ENCODE results near the gene FIGN.

The FIGN gene

DNA sequence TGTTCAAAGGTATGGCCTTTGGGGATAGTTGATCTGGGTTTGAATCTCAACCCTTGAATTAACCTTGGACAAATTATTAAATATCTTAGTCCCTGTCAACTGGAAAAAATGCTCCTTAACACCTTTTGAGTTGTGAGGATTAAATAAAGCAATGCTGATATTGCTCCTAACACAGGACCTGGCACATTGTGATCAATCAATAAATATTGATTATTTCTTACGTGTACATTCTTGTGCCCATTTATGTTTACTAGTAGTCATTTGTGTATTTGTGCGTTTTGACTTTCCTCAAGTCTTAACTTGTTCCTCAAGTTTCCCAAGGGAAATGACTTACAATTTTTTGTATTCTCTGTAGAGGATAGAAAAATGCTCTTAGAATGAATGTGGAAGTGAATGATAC lies 19.6 kb upstream of the FIGN start:
- Mint-ChIP-seq H3K27me3 (ENCODE audit: low read depth) (no peaks in the 10 kb centered on the region), H3K36me3 (ENCODE audit: low read depth) (no peaks in the 10 kb centered on the region), H3K9me3 (no peaks in the 10 kb centered on the region), H3K27ac (no peak overlapping the region), H3K4me1 (ENCODE audit: low read depth) (no peaks in the 10 kb centered on the region), H3K4me3 (no peak overlapping the region)
- DNase-seq (ENCODE audit: low spot score) = no peak

DNA sequence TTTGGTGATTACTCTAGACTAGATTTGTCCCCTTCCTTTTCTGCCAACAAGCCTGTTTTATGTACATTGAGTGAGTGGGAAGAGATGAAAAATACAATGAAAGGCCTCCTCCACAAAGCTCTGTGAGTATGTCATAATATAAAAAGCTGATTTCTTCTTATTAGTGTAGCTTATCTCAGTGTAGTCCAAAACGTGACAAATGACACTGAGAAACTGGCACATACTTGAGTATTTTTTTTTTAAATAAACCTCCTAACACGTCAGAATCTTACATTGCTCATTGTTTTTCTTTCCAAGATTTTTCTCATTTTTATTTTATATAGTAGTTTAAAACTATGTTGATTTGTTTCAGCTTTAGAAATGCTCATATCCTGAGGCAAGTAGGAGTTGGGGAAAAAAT lies 17.9 kb upstream of the FIGN start:
- DNase-seq (ENCODE audit: low spot score) = no peak
- no peaks in the 10 kb centered on the region for H3K4me1 Mint-ChIP-seq (ENCODE audit: low read depth)
- H3K9me3 Mint-ChIP-seq = no peaks in the 10 kb centered on the region
- H3K36me3 Mint-ChIP-seq (ENCODE audit: low read depth) = no peaks in the 10 kb centered on the region
- no peaks in the 10 kb centered on the region for H3K27me3 Mint-ChIP-seq (ENCODE audit: low read depth)
- H3K27ac Mint-ChIP-seq = no peak overlapping the region
- no peak overlapping the region for H3K4me3 Mint-ChIP-seq

DNA sequence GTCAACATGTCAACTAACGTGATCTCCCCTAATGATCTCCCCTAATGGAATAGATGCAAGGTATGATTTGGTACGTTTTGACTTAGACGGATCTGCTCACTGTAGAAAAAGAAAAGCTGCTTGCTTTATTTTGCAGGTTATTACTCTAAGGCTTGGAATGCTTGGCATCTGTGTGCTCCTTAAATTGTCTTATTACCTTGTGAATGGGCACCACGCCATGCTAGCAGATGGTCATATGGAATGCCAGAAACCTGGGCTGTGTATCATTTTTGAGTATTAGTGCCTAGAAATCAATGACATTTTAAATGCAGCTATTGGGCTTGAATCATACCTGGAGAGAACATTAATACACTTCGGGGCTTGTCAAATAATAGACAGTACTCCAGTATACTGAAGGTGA lies 16.5 kb upstream of the FIGN start:
- H3K4me1 Mint-ChIP-seq (ENCODE audit: low read depth) = no peaks in the 10 kb centered on the region
- DNase-seq (ENCODE audit: low spot score) = no peak

DNA sequence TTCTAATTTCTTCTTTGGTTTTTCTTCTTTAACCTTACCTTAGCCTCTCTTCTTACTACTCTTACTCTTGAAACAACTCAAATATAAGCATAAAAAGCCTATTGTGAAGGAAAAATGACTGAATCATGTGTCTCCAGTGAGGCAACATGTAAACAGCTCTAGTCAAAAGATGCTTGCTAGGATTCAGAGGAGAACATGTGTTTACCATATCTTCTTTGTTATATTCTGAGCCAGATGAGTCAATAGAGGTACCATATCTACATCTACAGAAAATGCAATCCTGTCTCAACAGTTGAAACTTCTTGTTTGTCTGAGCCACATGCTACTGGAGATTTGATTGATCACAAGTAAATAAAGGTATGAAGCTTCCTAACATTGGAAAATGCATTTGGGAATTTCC lies 15.9 kb upstream of the FIGN start:
- no peak overlapping the region for H3K4me3 Mint-ChIP-seq
- H3K36me3 Mint-ChIP-seq (ENCODE audit: low read depth) = no peaks in the 10 kb centered on the region
- no peaks in the 10 kb centered on the region for H3K4me1 Mint-ChIP-seq (ENCODE audit: low read depth)
- no peak overlapping the region for H3K27ac Mint-ChIP-seq
- no peaks in the 10 kb centered on the region for H3K9me3 Mint-ChIP-seq
- no peak for DNase-seq (ENCODE audit: low spot score)
- H3K27me3 Mint-ChIP-seq (ENCODE audit: low read depth) = no peaks in the 10 kb centered on the region

More for the DNA sequence above, 16.5 kb upstream of the FIGN start:
- Mint-ChIP-seq H3K27ac (no peak overlapping the region), H3K27me3 (ENCODE audit: low read depth) (no peaks in the 10 kb centered on the region), H3K4me3 (no peak overlapping the region), H3K36me3 (ENCODE audit: low read depth) (no peaks in the 10 kb centered on the region), H3K9me3 (no peaks in the 10 kb centered on the region)

DNA sequence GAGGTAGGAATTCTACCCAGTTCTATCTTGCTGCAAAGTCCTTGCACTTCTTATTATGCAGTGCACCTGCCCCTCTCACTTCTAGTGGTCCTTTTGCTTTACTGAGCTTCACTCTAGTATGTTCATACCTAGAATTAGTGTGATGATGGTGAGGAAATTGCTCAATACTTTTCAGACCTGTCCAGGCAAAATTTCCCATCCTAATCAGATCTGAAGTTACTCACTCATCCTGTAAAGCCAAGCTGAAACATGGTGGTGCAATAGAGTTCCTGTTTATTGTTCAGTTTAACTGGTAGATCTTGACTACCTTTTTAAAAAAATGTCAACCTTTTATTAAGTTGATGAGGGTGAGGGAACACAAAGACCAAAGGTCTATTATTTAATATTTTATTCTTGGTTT lies 12.6 kb upstream of the FIGN start:
- Mint-ChIP-seq H3K4me3 (no peak overlapping the region), H3K36me3 (ENCODE audit: low read depth) (no peaks in the 10 kb centered on the region)
- no peak for DNase-seq (ENCODE audit: low spot score)

DNA sequence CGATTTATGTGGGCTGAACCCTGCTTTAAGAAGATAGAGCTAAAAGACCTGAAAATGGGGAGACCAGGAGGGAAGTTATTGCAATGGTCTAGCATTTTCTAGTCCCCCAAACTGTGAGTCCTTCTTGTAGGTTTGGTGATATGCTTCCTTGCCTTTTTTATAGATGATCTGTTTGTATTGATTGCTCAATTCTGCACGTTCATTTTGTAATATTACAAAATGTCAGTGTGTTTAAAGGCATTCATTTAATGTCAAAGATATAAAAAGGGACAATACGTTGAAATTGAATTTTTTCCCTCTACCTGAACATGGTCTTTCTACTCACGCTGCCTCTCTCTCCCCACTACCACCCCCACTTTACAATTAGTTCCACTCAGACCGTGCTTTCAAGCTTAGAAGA lies 5.6 kb upstream of the FIGN start:
- DNase-seq (ENCODE audit: low spot score) = no peak
- Mint-ChIP-seq H3K4me1 (ENCODE audit: low read depth) (no peaks in the 10 kb centered on the region), H3K27ac (no peak overlapping the region), H3K4me3 (no peak overlapping the region), H3K9me3 (no peaks in the 10 kb centered on the region), H3K36me3 (ENCODE audit: low read depth) (no peaks in the 10 kb centered on the region), H3K27me3 (ENCODE audit: low read depth) (peaks cover 13% of the 10 kb centered on the region)

More for the DNA sequence above, 12.6 kb upstream of the FIGN start:
- Mint-ChIP-seq H3K4me1 (ENCODE audit: low read depth) (no peaks in the 10 kb centered on the region), H3K27ac (no peak overlapping the region), H3K9me3 (no peaks in the 10 kb centered on the region), H3K27me3 (ENCODE audit: low read depth) (no peaks in the 10 kb centered on the region)

DNA sequence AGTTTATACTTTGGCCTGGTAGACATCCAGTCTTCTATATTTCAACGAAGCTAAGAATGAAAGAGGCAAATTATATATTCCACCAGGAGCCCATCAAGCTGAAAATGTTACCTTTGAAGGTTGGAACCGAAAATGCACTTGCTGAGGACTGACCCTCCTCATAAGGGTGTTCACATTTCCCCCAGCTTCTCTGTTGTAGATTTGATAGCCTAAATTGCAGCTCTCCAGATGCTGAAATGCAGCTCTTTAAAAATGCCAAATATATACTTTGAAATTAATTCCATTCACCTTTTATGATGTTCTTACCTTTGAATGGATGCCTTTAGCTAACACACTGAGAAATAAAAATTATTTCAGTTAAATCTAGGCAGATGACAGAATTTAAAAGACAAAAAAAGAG lies 1.8 kb upstream of the FIGN start:
- no peaks in the 10 kb centered on the region for H3K36me3 Mint-ChIP-seq (ENCODE audit: low read depth)
- peaks cover 32% of the 10 kb centered on the region for H3K27me3 Mint-ChIP-seq (ENCODE audit: low read depth)
- DNase-seq (ENCODE audit: low spot score) = no peak
- H3K27ac Mint-ChIP-seq = no peak overlapping the region
- H3K4me1 Mint-ChIP-seq (ENCODE audit: low read depth) = no peaks in the 10 kb centered on the region
- no peaks in the 10 kb centered on the region for H3K9me3 Mint-ChIP-seq
- no peak overlapping the region for H3K4me3 Mint-ChIP-seq

DNA sequence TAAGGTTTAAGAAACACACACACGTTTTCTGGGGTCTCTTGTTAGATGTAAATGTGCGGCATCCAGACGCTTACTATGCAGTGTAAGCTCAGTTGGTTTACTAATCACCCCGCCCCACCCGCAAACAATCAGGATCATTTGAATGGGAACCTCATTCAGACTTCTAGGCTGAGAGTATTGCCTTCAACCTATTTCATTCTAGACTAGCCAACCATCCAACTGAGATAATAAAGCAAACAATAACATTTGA lies 1.3 kb upstream of the FIGN start:
- Mint-ChIP-seq H3K27me3 (ENCODE audit: low read depth) (peaks cover 32% of the 10 kb centered on the region), H3K9me3 (no peaks in the 10 kb centered on the region), H3K4me3 (no peak overlapping the region), H3K4me1 (ENCODE audit: low read depth) (no peaks in the 10 kb centered on the region), H3K27ac (no peak overlapping the region), H3K36me3 (ENCODE audit: low read depth) (no peaks in the 10 kb centered on the region)
- DNase-seq (ENCODE audit: low spot score) = no peak

DNA sequence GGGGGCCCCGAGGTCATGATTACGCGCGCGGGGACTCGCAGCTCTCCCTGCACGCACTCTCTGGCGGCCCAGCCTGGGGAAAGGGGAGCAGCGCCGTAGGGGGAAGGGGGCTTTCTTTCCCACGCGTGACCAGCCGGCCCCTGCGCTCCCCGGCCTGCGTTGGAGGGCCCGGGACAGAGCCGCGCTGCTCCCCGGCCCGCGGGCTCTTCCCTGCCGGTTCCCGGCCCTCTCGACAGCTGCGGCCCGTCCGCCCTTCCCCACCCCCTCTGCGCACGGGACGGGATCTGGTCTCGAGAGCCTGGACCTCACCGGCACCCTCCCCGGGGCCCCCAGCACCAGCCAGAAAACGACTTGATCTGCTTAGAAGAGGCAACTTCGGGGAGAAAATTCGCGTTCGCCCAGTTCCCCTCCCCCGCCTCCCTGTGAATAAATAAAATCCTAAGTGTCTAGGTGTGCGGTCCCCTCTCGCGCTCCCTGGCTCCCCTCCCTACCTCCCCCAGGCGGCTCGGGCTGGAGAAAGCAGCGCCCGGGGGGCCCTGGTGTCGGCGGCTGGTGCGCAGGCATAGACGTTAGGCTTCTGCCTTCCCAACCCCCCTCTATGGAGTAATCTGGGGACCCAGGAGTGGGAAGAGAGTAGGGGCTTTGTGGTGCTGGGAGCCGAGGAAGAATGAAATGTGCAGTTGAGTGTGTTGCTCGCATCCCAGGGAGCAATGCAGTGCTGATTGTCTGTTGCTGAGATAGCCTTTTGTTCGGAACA lies 803 bp upstream of the FIGN start:
- Mint-ChIP-seq H3K9me3 (no peaks in the 10 kb centered on the region), H3K27me3 (ENCODE audit: low read depth) (peaks cover 32% of the 10 kb centered on the region), H3K4me3 (no peak overlapping the region), H3K4me1 (ENCODE audit: low read depth) (no peaks in the 10 kb centered on the region), H3K27ac (no peak overlapping the region), H3K36me3 (ENCODE audit: low read depth) (no peaks in the 10 kb centered on the region)
- DNase-seq (ENCODE audit: low spot score) = no peak

DNA sequence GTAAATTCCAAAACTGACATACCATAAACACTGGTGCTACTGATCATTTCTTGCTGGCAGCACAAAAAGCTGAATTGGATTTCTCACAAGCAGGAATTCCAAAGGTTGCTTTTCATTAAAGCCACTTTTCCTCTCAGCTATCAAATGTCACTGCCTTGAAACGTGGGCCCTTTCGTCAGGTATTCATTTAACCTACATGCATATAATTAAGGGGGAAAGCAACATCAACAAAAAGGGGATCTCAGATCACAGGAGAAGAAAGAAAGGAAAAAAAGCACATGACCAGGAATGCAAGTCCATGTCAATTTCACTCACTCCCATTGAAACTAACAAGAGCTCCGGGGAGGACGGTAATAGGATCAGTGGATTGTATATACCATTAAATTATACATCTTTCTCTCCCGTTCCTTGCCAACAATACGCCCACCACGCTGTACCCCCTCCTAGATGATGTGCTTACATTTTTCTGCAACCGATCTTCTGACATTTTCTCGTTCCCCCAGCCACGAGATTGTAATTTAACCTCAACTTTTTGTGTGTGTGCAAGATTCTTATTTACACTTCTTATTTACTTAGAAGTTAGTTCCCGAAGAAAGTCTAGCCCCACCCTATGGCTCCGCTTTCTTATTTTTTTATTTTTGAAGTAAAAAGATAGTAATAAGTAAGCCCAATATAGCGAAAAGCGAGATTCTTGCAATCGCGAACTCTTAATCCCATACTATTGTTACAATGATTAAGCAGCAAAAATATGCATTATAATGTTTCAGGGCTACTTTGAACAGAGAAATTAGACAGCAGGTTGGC lies 725 bp downstream of the FIGN start:
- no peaks in the 10 kb centered on the region for H3K4me1 Mint-ChIP-seq (ENCODE audit: low read depth)
- H3K27me3 Mint-ChIP-seq (ENCODE audit: low read depth) = peaks cover 32% of the 10 kb centered on the region
- no peaks in the 10 kb centered on the region for H3K9me3 Mint-ChIP-seq
- H3K27ac Mint-ChIP-seq = no peak overlapping the region
- H3K36me3 Mint-ChIP-seq (ENCODE audit: low read depth) = no peaks in the 10 kb centered on the region
- no peak overlapping the region for H3K4me3 Mint-ChIP-seq
- no peak for DNase-seq (ENCODE audit: low spot score)

DNA sequence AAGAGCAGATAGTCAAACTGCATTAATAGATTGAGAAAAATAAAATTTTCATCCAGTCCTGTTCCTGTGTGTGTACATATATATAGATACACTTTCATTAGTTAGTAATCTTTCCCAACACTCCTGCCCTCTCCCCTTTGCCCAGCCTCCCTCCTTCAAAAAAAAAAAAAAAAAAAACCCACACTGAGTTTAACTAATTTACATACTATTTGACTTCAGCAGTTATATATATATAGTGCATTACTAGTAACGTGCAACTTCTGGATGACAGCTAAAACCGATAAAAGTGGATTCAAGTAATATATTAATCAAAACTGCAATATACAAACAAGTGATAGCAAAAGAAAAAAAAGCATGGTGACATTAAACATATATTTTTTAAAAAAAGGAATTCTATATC lies 1.4 kb downstream of the FIGN start:
- H3K4me1 Mint-ChIP-seq (ENCODE audit: low read depth) = no peaks in the 10 kb centered on the region
- H3K9me3 Mint-ChIP-seq = no peaks in the 10 kb centered on the region

DNA sequence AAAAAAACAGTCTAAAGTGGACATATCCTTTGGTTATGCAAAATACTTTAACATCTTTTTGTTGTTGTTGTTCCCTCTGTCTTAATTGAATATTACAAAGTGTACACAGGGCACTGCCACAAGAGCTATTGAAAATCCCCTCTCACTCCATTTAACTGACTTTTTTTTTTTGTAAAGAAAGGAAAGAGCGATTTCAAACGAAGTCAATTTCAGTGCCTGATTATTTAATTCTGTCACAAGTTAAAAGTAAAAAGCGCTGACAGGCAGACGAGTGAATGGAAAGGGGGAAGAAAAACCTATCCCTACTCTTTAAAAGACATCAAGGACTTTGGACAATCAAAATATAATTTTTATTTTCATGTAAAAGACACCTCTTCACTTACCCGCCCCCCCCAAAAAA lies 1.9 kb downstream of the FIGN start:
- no peaks in the 10 kb centered on the region for H3K9me3 Mint-ChIP-seq
- DNase-seq (ENCODE audit: low spot score) = no peak
- no peak overlapping the region for H3K27ac Mint-ChIP-seq
- peaks cover 32% of the 10 kb centered on the region for H3K27me3 Mint-ChIP-seq (ENCODE audit: low read depth)
- no peaks in the 10 kb centered on the region for H3K4me1 Mint-ChIP-seq (ENCODE audit: low read depth)
- no peak overlapping the region for H3K4me3 Mint-ChIP-seq
- H3K36me3 Mint-ChIP-seq (ENCODE audit: low read depth) = no peaks in the 10 kb centered on the region

More for the DNA sequence above, 1.4 kb downstream of the FIGN start:
- DNase-seq (ENCODE audit: low spot score) = no peak
- H3K27ac Mint-ChIP-seq = no peak overlapping the region
- no peak overlapping the region for H3K4me3 Mint-ChIP-seq
- H3K36me3 Mint-ChIP-seq (ENCODE audit: low read depth) = no peaks in the 10 kb centered on the region
- H3K27me3 Mint-ChIP-seq (ENCODE audit: low read depth) = peaks cover 32% of the 10 kb centered on the region

DNA sequence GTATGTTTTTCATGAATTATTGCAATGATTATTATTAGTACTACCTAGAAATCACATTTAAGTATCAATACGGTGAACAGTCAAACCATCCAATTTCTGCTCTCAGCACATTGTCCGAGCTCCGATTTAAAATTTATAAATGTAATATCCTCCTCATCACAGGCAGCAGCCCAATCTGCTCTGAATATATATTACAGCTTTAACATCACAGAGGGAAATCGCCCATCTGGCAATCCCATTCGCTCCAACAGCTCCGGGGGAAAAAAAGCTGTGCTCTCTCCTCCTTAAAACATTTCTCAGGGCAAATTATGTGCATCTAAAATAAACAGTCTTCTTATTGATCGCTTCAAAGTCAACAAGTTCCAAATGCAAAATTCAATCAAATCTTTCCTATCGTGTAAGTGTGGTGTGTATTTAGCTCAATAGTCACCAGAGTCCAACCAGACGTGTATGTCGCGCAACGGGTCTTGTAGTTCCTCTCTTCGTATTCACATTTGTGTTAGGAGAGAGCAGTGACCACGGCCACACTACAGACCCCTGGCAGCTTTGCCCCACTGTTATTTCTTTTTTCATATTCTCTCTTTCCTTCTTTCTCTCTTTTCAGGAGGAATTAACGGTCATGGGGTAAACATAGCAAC lies 2.4 kb downstream of the FIGN start:
- Mint-ChIP-seq H3K27me3 (ENCODE audit: low read depth) (peaks cover 32% of the 10 kb centered on the region), H3K9me3 (no peaks in the 10 kb centered on the region), H3K4me1 (ENCODE audit: low read depth) (no peaks in the 10 kb centered on the region), H3K36me3 (ENCODE audit: low read depth) (no peaks in the 10 kb centered on the region), H3K27ac (no peak overlapping the region), H3K4me3 (no peak overlapping the region)
- DNase-seq (ENCODE audit: low spot score) = no peak

DNA sequence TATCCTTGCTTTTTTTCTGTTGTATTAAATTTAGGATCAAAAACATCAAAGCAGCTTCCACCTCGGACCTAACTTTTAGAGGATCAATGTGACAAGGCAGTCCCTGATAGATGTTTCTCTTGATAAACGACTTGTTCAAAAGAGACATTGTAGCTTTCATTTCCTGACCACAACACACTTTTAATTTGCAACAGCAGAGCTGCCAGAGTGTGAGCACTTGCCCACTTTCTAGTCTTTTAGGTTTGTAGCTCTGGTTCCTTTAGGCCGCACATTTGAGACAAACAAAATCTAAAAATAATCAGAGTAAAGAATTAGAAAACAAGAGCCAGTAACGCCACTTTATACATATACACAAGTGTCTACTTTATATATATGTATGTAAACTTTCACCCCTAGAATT lies 3.1 kb downstream of the FIGN start:
- no peaks in the 10 kb centered on the region for H3K9me3 Mint-ChIP-seq
- H3K27ac Mint-ChIP-seq = no peak overlapping the region
- no peak for DNase-seq (ENCODE audit: low spot score)
- no peaks in the 10 kb centered on the region for H3K4me1 Mint-ChIP-seq (ENCODE audit: low read depth)
- H3K36me3 Mint-ChIP-seq (ENCODE audit: low read depth) = no peaks in the 10 kb centered on the region
- no peak overlapping the region for H3K4me3 Mint-ChIP-seq
- peaks cover 31% of the 10 kb centered on the region for H3K27me3 Mint-ChIP-seq (ENCODE audit: low read depth)
